ENCODE measurements around the gene MYZAP. TPM values are rescaled to one million over a fixed set of nuclear protein-coding genes. Genes with fewer than 3 reads are reported as not detected.
"Not testable (repeated sequence)": the region's sequence is repeated elsewhere in the genome, so short reads cannot be mapped to it uniquely, and the experiment has no call there.

The MYZAP gene
- total RNA-seq, 2 donors from 2014 or later: 0.22 to 0.33 TPM

DNA sequence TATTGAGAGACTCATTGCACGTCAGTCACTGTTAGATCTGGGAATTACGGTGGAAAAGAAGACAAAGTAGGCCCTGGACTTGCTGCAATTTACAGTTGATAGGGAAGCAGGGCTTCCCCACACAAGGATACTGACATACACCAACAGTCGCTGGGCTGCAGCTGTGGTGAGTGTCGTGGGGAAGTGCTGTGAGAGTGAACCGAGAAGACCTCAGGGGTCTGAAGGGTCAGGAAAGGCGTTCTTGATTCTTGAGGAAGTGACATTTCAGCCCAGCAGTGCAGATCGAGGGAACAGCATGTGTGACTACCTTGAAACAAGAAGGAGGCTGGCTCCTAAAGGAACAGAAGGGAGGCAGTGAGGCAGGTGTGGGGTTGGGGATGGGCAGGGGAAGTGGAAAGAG is 22.5 kb downstream of the MYZAP start:
- DNase-seq: no peak
- Histone ChIP-seq H3K4me3 (ENCODE audit: low read length) (no peak overlapping the region), H3K4me1 (ENCODE audit: control insufficient read depth, insufficient read depth, low read length) (no peaks in the 10 kb centered on the region), H3K9ac (ENCODE audit: extremely low read depth, low read length, poor library complexity, severe bottlenecking) (no peak overlapping the region), H3K36me3 (ENCODE audit: control insufficient read depth, insufficient read depth, low read length) (no peaks in the 10 kb centered on the region), H3K27me3 (ENCODE audit: control insufficient read depth, insufficient read depth, low read length, poor library complexity, severe bottlenecking) (no peaks in the 10 kb centered on the region), H3K27ac (ENCODE audit: low read depth, low read length) (no peak overlapping the region), H3K9me3 (ENCODE audit: control insufficient read depth, low read length) (no peaks in the 10 kb centered on the region)
- no peaks in the 10 kb centered on the region for H3K9me3 Mint-ChIP-seq
- H3K4me1 Mint-ChIP-seq: peaks cover 14% of the 10 kb centered on the region
- no peak overlapping the region for H3K4me3 Mint-ChIP-seq
- H3K27ac Mint-ChIP-seq: no peak overlapping the region
- WGBS, 2 experiments (ENCODE audit: insufficient coverage in 1 of 2, insufficient read length in 1 of 2): 83 to 85% methylated on average over 5 to 7 of the region's 7 CpGs
- H3K36me3 Mint-ChIP-seq (ENCODE audit: low read depth): no peaks in the 10 kb centered on the region
- no peaks in the 10 kb centered on the region for H3K27me3 Mint-ChIP-seq (ENCODE audit: insufficient read depth)
- TF ChIP-seq, protein P1, sequence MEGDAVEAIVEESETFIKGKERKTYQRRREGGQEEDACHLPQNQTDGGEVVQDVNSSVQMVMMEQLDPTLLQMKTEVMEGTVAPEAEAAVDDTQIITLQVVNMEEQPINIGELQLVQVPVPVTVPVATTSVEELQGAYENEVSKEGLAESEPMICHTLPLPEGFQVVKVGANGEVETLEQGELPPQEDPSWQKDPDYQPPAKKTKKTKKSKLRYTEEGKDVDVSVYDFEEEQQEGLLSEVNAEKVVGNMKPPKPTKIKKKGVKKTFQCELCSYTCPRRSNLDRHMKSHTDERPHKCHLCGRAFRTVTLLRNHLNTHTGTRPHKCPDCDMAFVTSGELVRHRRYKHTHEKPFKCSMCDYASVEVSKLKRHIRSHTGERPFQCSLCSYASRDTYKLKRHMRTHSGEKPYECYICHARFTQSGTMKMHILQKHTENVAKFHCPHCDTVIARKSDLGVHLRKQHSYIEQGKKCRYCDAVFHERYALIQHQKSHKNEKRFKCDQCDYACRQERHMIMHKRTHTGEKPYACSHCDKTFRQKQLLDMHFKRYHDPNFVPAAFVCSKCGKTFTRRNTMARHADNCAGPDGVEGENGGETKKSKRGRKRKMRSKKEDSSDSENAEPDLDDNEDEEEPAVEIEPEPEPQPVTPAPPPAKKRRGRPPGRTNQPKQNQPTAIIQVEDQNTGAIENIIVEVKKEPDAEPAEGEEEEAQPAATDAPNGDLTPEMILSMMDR (conservative IDR thresholded peaks at IDR 0.05): no peak

DNA sequence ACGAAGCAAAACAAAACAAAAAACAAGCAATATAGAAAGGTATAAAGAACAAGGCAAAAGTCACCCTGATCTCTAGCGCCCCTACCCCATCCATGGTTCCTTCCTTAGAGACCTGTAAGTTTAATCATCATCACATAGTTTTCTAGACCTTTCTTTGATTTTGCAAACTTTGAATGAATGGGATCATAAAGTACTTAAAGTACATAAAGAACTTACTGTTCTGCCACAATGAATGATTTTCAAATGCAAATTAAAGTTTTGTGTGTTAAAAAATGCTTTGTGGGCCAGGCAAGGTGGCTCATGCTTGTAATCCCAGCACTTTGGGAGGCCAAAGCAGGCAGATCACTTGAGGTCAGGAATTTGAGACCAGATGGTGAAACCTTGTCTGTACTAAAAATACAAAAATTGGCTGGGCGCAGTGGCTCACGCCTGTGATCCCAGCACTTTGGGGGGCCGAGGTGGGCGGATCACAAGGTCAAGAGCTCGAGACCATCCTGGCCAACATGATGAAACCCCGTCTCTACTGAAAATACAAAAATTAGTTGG is 24.3 kb downstream of the MYZAP start:
- not testable (repeated sequence) for H3K36me3 ChIP-seq (ENCODE audit: control insufficient read depth, insufficient read depth, low read length); H3K36me3 Mint-ChIP-seq (ENCODE audit: low read depth); H3K9me3 Mint-ChIP-seq; H3K4me1 ChIP-seq (ENCODE audit: control insufficient read depth, insufficient read depth, low read length); H3K27ac ChIP-seq (ENCODE audit: low read depth, low read length); H3K4me3 ChIP-seq (ENCODE audit: low read length); H3K27ac Mint-ChIP-seq; DNase-seq; H3K4me1 Mint-ChIP-seq; H3K9me3 ChIP-seq (ENCODE audit: control insufficient read depth, low read length); H3K27me3 Mint-ChIP-seq (ENCODE audit: insufficient read depth); H3K4me3 Mint-ChIP-seq; H3K27me3 ChIP-seq (ENCODE audit: control insufficient read depth, insufficient read depth, low read length, poor library complexity, severe bottlenecking); H3K9ac ChIP-seq (ENCODE audit: extremely low read depth, low read length, poor library complexity, severe bottlenecking)
- 82 to 98% methylated on average over 7 to 8 of the region's 8 CpGs for WGBS, 2 experiments (ENCODE audit: insufficient coverage in 1 of 2, insufficient read length in 1 of 2)

DNA sequence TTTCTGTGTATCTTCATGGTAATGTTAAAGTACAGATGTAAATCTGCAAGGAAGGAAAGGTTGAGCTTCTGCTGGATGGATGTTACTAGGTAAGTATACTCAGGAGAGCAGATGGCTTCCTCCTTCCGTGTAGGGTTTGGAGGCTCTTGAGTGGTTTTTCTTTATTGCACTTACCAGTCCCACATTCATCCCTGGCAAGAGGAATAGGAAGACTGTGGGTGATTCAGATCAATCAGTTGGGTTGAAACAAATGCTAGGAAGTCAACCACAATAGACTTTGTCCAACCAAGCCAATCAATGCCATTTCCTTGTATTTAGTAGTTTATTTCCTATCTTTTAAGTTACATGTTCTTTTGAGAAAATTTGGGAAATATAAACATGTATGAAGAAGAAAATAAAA is 26.6 kb downstream of the MYZAP start:
- H3K9ac ChIP-seq (ENCODE audit: extremely low read depth, low read length, poor library complexity, severe bottlenecking): no peak overlapping the region
- TF ChIP-seq, protein P1 (conservative IDR thresholded peaks at IDR 0.05): no peak
- no peaks in the 10 kb centered on the region for H3K4me1 ChIP-seq (ENCODE audit: control insufficient read depth, insufficient read depth, low read length)
- DNase-seq: no peak
- no peaks in the 10 kb centered on the region for H3K9me3 ChIP-seq (ENCODE audit: control insufficient read depth, low read length)
- Mint-ChIP-seq H3K27me3 (ENCODE audit: insufficient read depth) (no peaks in the 10 kb centered on the region), H3K4me1 (no peaks in the 10 kb centered on the region), H3K9me3 (no peaks in the 10 kb centered on the region), H3K36me3 (ENCODE audit: low read depth) (no peaks in the 10 kb centered on the region), H3K4me3 (no peak overlapping the region), H3K27ac (no peak overlapping the region)
- H3K27ac ChIP-seq (ENCODE audit: low read depth, low read length): no peak overlapping the region
- WGBS, 2 experiments (ENCODE audit: insufficient coverage in 1 of 2, insufficient read length in 1 of 2): 83% methylated on average over 1 of the region's 1 CpG; no CpG with 5 or more reads in 1 of the 2 experiments
- H3K36me3 ChIP-seq (ENCODE audit: control insufficient read depth, insufficient read depth, low read length): no peaks in the 10 kb centered on the region
- no peaks in the 10 kb centered on the region for H3K27me3 ChIP-seq (ENCODE audit: control insufficient read depth, insufficient read depth, low read length, poor library complexity, severe bottlenecking)
- no peak overlapping the region for H3K4me3 ChIP-seq (ENCODE audit: low read length)

DNA sequence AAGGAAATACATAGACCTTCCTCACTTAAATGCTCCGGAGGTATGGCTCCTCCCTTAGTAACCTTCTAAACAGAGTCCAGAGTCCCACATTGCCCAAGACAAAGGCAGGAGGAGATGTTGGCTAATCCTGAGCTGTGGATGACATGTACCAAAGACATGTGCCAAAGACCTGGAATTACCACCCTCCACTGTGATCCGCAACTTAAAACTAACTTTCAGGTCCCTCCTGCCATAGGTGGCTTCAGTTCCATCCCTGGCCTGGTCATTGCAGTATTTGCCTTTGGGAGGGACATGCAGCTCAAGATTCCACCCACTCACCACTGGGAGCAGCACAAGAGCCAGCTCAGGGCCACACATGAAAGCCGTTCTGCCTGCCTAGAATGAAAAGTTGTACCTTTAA is 28.0 kb downstream of the MYZAP start:
- no peaks in the 10 kb centered on the region for H3K36me3 Mint-ChIP-seq (ENCODE audit: low read depth)
- no peak overlapping the region for H3K27ac ChIP-seq (ENCODE audit: low read depth, low read length)
- H3K9ac ChIP-seq (ENCODE audit: extremely low read depth, low read length, poor library complexity, severe bottlenecking): no peak overlapping the region
- H3K4me3 ChIP-seq (ENCODE audit: low read length): no peak overlapping the region
- no peaks in the 10 kb centered on the region for H3K27me3 Mint-ChIP-seq (ENCODE audit: insufficient read depth)
- H3K27ac Mint-ChIP-seq: no peak overlapping the region
- H3K27me3 ChIP-seq (ENCODE audit: control insufficient read depth, insufficient read depth, low read length, poor library complexity, severe bottlenecking): no peaks in the 10 kb centered on the region
- H3K36me3 ChIP-seq (ENCODE audit: control insufficient read depth, insufficient read depth, low read length): no peaks in the 10 kb centered on the region
- 89 to 100% methylated on average over 1 to 3 of the region's 3 CpGs for WGBS, 2 experiments (ENCODE audit: insufficient coverage in 1 of 2, insufficient read length in 1 of 2)
- TF ChIP-seq, protein P1 (conservative IDR thresholded peaks at IDR 0.05): peak; percentile 56
- H3K4me1 Mint-ChIP-seq: peaks cover 4% of the 10 kb centered on the region
- H3K4me1 ChIP-seq (ENCODE audit: control insufficient read depth, insufficient read depth, low read length): no peaks in the 10 kb centered on the region
- no peak overlapping the region for H3K4me3 Mint-ChIP-seq
- no peaks in the 10 kb centered on the region for H3K9me3 ChIP-seq (ENCODE audit: control insufficient read depth, low read length)
- H3K9me3 Mint-ChIP-seq: no peaks in the 10 kb centered on the region
- peak; percentile 67 for DNase-seq

All from endodermal cell (in vitro differentiated cells).